Measurements from ENCODE around the gene TMEM150A.

The TMEM150A gene

DNA sequence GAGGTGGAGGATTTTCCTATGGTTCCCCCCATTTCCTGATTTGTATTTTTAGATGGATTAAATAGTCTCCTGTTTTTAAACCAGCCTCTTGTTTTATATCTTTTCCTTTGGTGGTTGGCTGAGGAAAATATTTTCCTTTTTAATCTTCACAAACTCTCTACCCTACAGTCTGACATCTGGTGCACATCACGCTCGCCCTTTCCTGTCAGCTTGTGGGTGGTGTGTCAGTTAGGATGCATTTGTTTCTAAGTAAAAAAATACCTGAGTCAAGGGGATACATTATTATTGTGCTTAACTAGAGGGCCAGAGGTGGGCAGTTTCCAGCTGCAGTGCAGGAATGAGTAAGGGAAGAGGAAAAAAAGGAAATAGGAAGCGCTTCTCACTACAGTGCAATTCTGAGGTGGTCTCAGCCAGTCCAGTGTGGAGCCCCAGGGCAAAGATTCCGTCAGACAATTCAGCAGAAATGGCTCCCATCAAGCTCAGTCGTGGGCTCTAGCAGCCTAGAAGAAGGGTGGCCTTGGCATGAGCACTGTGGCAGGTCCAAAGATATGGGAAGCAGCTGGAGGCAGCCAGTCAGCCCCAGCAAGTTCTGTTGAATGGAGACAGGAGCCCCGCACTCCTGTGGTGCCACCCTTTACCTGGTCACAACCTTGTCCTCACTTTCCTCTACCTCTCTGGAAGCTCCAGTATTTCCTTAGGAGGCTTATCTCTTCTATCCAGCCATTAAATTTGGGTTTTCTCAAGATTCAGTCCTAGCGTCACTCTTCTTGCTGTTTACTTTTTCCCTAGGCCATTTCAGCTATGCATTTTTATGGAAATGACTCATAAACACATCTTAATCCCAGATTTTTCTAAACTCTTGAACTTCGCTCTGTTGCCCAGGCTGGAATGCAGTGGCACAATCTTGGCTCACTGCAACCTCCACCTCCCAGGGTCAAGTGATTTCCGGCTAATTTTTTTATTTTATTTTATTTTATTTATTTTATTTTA lies 47.0 kb upstream of the TMEM150A start:
- TF ChIP-seq, protein P1, sequence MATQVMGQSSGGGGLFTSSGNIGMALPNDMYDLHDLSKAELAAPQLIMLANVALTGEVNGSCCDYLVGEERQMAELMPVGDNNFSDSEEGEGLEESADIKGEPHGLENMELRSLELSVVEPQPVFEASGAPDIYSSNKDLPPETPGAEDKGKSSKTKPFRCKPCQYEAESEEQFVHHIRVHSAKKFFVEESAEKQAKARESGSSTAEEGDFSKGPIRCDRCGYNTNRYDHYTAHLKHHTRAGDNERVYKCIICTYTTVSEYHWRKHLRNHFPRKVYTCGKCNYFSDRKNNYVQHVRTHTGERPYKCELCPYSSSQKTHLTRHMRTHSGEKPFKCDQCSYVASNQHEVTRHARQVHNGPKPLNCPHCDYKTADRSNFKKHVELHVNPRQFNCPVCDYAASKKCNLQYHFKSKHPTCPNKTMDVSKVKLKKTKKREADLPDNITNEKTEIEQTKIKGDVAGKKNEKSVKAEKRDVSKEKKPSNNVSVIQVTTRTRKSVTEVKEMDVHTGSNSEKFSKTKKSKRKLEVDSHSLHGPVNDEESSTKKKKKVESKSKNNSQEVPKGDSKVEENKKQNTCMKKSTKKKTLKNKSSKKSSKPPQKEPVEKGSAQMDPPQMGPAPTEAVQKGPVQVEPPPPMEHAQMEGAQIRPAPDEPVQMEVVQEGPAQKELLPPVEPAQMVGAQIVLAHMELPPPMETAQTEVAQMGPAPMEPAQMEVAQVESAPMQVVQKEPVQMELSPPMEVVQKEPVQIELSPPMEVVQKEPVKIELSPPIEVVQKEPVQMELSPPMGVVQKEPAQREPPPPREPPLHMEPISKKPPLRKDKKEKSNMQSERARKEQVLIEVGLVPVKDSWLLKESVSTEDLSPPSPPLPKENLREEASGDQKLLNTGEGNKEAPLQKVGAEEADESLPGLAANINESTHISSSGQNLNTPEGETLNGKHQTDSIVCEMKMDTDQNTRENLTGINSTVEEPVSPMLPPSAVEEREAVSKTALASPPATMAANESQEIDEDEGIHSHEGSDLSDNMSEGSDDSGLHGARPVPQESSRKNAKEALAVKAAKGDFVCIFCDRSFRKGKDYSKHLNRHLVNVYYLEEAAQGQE (IDR thresholded peaks at IDR 0.05; ENCODE audit: insufficient read depth in 1 of 2, low read depth in 2 of 2, low read length in 2 of 2): no peak
- TF ChIP-seq FOXP2 (optimal IDR thresholded peaks at IDR 0.05; ENCODE audit: borderline replicate concordance, extremely low read depth, extremely low read length, insufficient read depth) (no peak), TAF1 (IDR thresholded peaks at IDR 0.05; ENCODE audit: borderline replicate concordance, insufficient read depth, low read length) (no peak), POLR2AphosphoS5 (IDR thresholded peaks at IDR 0.05; ENCODE audit: low read depth, low read length) (no peak), SIN3A (IDR thresholded peaks at IDR 0.05; ENCODE audit: borderline replicate concordance, insufficient read depth, low read length) (no peak)

DNA sequence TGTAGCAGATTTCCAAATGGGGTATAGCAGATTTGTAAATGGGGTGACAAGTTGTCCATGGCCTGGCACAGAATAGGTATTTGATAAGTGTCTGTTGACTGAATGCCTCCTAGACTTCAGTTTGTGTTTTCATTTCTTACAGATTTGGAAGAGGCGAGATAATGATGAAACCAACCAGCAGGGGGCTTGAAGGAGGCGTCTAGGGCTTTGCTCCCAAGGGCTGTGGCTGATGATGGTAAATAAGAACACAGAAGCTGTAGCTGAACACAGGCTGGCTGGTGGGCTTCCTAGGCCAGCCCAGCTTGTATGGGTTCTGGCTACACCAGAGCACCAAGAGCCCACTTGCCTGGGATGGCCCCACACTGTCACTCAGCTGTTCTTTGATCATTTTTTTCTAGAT lies 46.1 kb upstream of the TMEM150A start:
- TF ChIP-seq FOXP2 (optimal IDR thresholded peaks at IDR 0.05; ENCODE audit: borderline replicate concordance, extremely low read depth, extremely low read length, insufficient read depth) (no peak), SIN3A (IDR thresholded peaks at IDR 0.05; ENCODE audit: borderline replicate concordance, insufficient read depth, low read length) (no peak), POLR2AphosphoS5 (IDR thresholded peaks at IDR 0.05; ENCODE audit: low read depth, low read length) (no peak), TAF1 (IDR thresholded peaks at IDR 0.05; ENCODE audit: borderline replicate concordance, insufficient read depth, low read length) (no peak)
- TF ChIP-seq, protein P1 (IDR thresholded peaks at IDR 0.05; ENCODE audit: insufficient read depth in 1 of 2, low read depth in 2 of 2, low read length in 2 of 2): no peak

DNA sequence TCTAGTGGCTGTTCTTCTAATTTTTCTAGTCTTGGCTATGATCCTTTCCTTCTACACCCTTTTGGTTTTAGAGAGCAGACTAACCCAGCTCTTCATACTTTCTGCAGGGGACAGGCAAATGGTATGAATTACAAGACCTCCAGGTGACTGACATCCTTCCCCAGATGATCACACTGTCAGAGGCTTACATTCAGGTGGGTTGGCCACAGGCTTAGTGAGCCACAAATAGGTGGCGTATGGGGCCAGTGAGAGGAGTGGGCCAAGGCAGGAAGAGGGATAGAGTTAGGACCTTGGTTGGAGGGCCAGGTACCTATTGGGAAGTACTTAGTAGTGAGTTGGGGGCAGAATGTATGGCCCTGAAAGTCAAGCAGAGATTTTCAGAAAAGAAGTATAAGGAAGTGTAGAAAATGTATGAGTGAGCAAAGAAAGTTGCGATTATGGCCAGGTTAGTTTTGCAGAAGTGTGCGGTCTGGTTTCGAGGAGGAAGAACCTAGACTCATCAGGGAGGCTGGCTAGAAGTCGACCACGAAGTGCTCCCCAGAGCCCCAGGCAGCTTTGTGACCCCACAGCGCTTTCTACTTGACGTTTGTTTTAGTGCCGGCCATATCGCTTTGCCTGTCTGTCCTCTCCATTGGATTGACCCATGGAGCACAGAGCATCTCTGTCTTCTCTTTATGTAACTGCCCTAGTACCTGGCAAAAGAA lies 45.5 kb upstream of the TMEM150A start:
- TF ChIP-seq TAF1 (IDR thresholded peaks at IDR 0.05; ENCODE audit: borderline replicate concordance, insufficient read depth, low read length) (no peak), POLR2AphosphoS5 (IDR thresholded peaks at IDR 0.05; ENCODE audit: low read depth, low read length) (no peak), FOXP2 (optimal IDR thresholded peaks at IDR 0.05; ENCODE audit: borderline replicate concordance, extremely low read depth, extremely low read length, insufficient read depth) (no peak), SIN3A (IDR thresholded peaks at IDR 0.05; ENCODE audit: borderline replicate concordance, insufficient read depth, low read length) (no peak)
- TF ChIP-seq, protein P1 (IDR thresholded peaks at IDR 0.05; ENCODE audit: insufficient read depth in 1 of 2, low read depth in 2 of 2, low read length in 2 of 2): no peak

DNA sequence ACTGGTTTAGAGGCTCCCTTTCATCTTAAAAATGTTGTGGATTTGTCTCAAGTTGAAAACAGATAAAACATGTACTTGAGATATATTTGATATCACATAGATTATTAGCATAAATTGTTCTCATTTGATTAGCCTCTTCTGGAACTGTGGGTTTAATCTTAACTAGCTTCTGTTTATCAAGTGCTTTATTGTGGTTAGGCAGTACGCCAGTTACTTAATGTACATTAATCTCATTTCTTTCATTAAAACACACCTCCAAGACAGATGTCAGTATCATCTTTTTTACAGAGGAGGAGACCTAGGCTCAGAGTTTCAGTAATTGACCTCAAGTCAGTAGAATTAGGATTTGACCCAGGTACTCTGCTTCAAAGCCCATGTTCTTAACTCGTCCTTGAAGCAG lies 43.7 kb upstream of the TMEM150A start:
- TF ChIP-seq FOXP2 (optimal IDR thresholded peaks at IDR 0.05; ENCODE audit: borderline replicate concordance, extremely low read depth, extremely low read length, insufficient read depth): no peak
- TF ChIP-seq, protein P1 (IDR thresholded peaks at IDR 0.05; ENCODE audit: insufficient read depth in 1 of 2, low read depth in 2 of 2, low read length in 2 of 2): no peak
- TF ChIP-seq SIN3A (IDR thresholded peaks at IDR 0.05; ENCODE audit: borderline replicate concordance, insufficient read depth, low read length): no peak
- no peak for TF ChIP-seq TAF1 (IDR thresholded peaks at IDR 0.05; ENCODE audit: borderline replicate concordance, insufficient read depth, low read length)
- no peak for TF ChIP-seq POLR2AphosphoS5 (IDR thresholded peaks at IDR 0.05; ENCODE audit: low read depth, low read length)
